H1 (cell line): ENCODE data around the gene PASK. TPM values are rescaled to one million over a fixed set of nuclear protein-coding genes. Genes with fewer than 3 reads are reported as not detected.

ENCODE experiments used
- CTCF ChIA-PET: fragments of 300-600 bp; sonication (Branson Sonifier 250); formaldehyde crosslinking; loops from one replicate; lab custom pipeline; 2021; ENCODE audit not compliant: partially characterized antibody; lab: Charles Lee
- POLR2A ChIA-PET: fragments of 300-600 bp; sonication (Branson Sonifier 250); formaldehyde crosslinking; loops from one replicate; lab custom pipeline; 2021; ENCODE audit warnings: inconsistent platforms; ENCODE audit not compliant: partially characterized antibody; lab: Charles Lee
- DNase-seq, 2 experiments: peaks; one replicate each; pipeline versions ENCODE4 v3.0.0 to v3.0.0-alpha.2; 2010 to 2022; ENCODE audit warnings: low spot score in 2 of 2, low read depth in 1 of 2, mixed read lengths in 1 of 2
- FAIRE-seq: peaks from 2 replicates; lab custom pipeline; 2011; peaks lifted over from hg19 to GRCh38; lab: Jason Lieb, UNC
- H2AFZ ChIP-seq: 2 replicates; pipeline ENCODE4 v1.8.1; 2012; ENCODE audit warnings: low read length, inconsistent platforms
- H2AK5ac ChIP-seq: 2 replicates; pipeline ENCODE4 v1.6.1; 2013; ENCODE audit warnings: low read depth, low read length
- H2BK120ac ChIP-seq: replicated peaks from 2 replicates; pipeline ENCODE3; 2013; ENCODE audit warnings: low read depth, low read length, inconsistent platforms
- H2BK12ac ChIP-seq: 2 replicates; pipeline ENCODE4 v1.6.1; 2013; ENCODE audit warnings: low read depth, low read length
- H2BK15ac ChIP-seq: 2 replicates; pipeline ENCODE4 v1.6.1; 2013; ENCODE audit warnings: low read length
- H2BK20ac ChIP-seq: 2 replicates; pipeline ENCODE4 v1.6.1; 2013; ENCODE audit warnings: low read length
- H2BK5ac ChIP-seq: 2 replicates; pipeline ENCODE4 v1.6.1; 2013; ENCODE audit warnings: low read depth, low read length
- H3K14ac ChIP-seq: 2 replicates; pipeline ENCODE4 v1.6.1; 2013; ENCODE audit warnings: inconsistent platforms; ENCODE audit not compliant: insufficient read length
- H3K18ac ChIP-seq: 2 replicates; pipeline ENCODE4 v1.6.1; 2013; ENCODE audit warnings: low read length; ENCODE audit errors: extremely low read depth
- H3K23ac ChIP-seq: 2 replicates; pipeline ENCODE4 v1.6.1; 2013; ENCODE audit warnings: inconsistent platforms; ENCODE audit not compliant: insufficient read length
- H3K23me2 ChIP-seq: 2 replicates; pipeline ENCODE4 v1.6.1; 2013; ENCODE audit warnings: low read depth, low read length
- H3K27ac ChIP-seq: 2 replicates; pipeline ENCODE4 v1.6.1; 2011; ENCODE audit warnings: low read depth, low read length, inconsistent platforms
- H3K27me3 ChIP-seq, 4 experiments: replicated peaks in 1 of 4; 1 replicate in 1 of 4; 2 replicates in 3 of 4; pipeline versions ENCODE4 v1.6.1 to v1.8.1; 2011 to 2013; ENCODE audit warnings: low read length in 3 of 4, mild to moderate bottlenecking in 3 of 4, inconsistent platforms in 2 of 4, mixed read lengths in 2 of 4, moderate library complexity in 1 of 4; ENCODE audit not compliant: control insufficient read depth in 3 of 4, insufficient read depth in 3 of 4; ENCODE audit errors: extremely low read depth in 1 of 4
- H3K36me3 ChIP-seq, 4 experiments: 2 replicates each; pipeline versions ENCODE4 v1.6.1 to v1.8.1; 2011 to 2013; ENCODE audit warnings: mild to moderate bottlenecking in 4 of 4, low read length in 3 of 4, moderate library complexity in 2 of 4, control low read depth in 1 of 4, inconsistent platforms in 1 of 4; ENCODE audit not compliant: insufficient read depth in 4 of 4, control insufficient read depth in 2 of 4
- H3K4ac ChIP-seq: replicated peaks from 2 replicates; pipeline ENCODE3; 2013; ENCODE audit warnings: low read length, low read depth, mixed read lengths, inconsistent platforms; ENCODE audit not compliant: insufficient read length
- H3K4me1 ChIP-seq, 4 experiments: replicated peaks in 1 of 4; 1 replicate in 1 of 4; 2 replicates in 3 of 4; pipeline versions ENCODE4 v1.6.1 to v1.8.1; 2011 to 2013; ENCODE audit warnings: low read length in 3 of 4, inconsistent platforms in 2 of 4, mixed read lengths in 1 of 4; ENCODE audit not compliant: insufficient read depth in 4 of 4, control insufficient read depth in 3 of 4
- H3K4me2 ChIP-seq, 2 experiments: 2 replicates each; pipeline versions ENCODE4 v1.6.1 to v1.8.1; 2011 to 2013; ENCODE audit warnings: low read depth in 2 of 2, low read length in 2 of 2, control low read depth in 1 of 2, inconsistent platforms in 1 of 2, mild to moderate bottlenecking in 1 of 2; ENCODE audit not compliant: insufficient read depth in 1 of 2
- H3K4me3 ChIP-seq, 4 experiments: fragments of 200-600, 300-600 bp in 1 of 4; sonication (generic), shearing (Covaris generic), sonication (Bioruptor Twin) in 1 of 4; 2 replicates each; pipeline versions ENCODE4 v1.5.1 to v1.8.1; 2011 to 2016; ENCODE audit warnings: low read length in 4 of 4, low read depth in 3 of 4, control low read depth in 2 of 4, inconsistent platforms in 2 of 4, mild to moderate bottlenecking in 2 of 4, mixed read lengths in 1 of 4, moderate library complexity in 1 of 4; ENCODE audit not compliant: insufficient read depth in 2 of 4; ENCODE audit errors: extremely low read depth in 1 of 4
- H3K56ac ChIP-seq: replicated peaks from 2 replicates; pipeline ENCODE3; 2013; ENCODE audit warnings: low read depth, mild to moderate bottlenecking, mixed read lengths, low read length, inconsistent platforms; ENCODE audit not compliant: insufficient read length
- H3K79me1 ChIP-seq: 2 replicates; pipeline ENCODE4 v1.6.1; 2013; ENCODE audit warnings: low read depth, low read length, control low read depth
- H3K79me2 ChIP-seq, 2 experiments: 2 replicates each; pipeline versions ENCODE4 v1.6.1 to v1.8.1; 2012 to 2013; ENCODE audit warnings: low read length in 2 of 2, mild to moderate bottlenecking in 2 of 2, inconsistent platforms in 1 of 2; ENCODE audit not compliant: insufficient read depth in 2 of 2, control insufficient read depth in 1 of 2
- H3K9ac ChIP-seq, 4 experiments: replicated peaks in 1 of 4; 1 replicate in 1 of 4; 2 replicates in 3 of 4; pipeline versions ENCODE4 v1.6.1 to v1.8.1; 2011 to 2013; ENCODE audit warnings: low read depth in 3 of 4, low read length in 3 of 4, control low read depth in 2 of 4, mild to moderate bottlenecking in 2 of 4, moderate library complexity in 2 of 4, inconsistent platforms in 1 of 4; ENCODE audit errors: extremely low read depth in 1 of 4
- H3K9me3 ChIP-seq, 2 experiments: 2 replicates each; pipeline versions ENCODE4 v1.6.1 to v1.8.1; 2012 to 2013; ENCODE audit warnings: mild to moderate bottlenecking in 2 of 2, moderate library complexity in 2 of 2, control low read depth in 1 of 2, inconsistent platforms in 1 of 2, low read depth in 1 of 2, low read length in 1 of 2, mixed read lengths in 1 of 2; ENCODE audit not compliant: insufficient read depth in 2 of 2
- H4K20me1 ChIP-seq, 2 experiments: replicated peaks in 1 of 2; 2 replicates each; pipeline versions ENCODE3 to v1.8.1; 2011 to 2013; ENCODE audit warnings: inconsistent platforms in 2 of 2, low read length in 2 of 2, mild to moderate bottlenecking in 1 of 2; ENCODE audit not compliant: insufficient read depth in 2 of 2, control insufficient read depth in 1 of 2
- H4K5ac ChIP-seq: 2 replicates; pipeline ENCODE4 v1.6.1; 2013; ENCODE audit warnings: low read length, low read depth, mixed read lengths, inconsistent platforms; ENCODE audit not compliant: insufficient read length
- H4K8ac ChIP-seq: 2 replicates; pipeline ENCODE4 v1.8.0; 2013; ENCODE audit warnings: mild to moderate bottlenecking, moderate library complexity, low read length, inconsistent platforms; ENCODE audit not compliant: insufficient read depth; ENCODE audit errors: extremely low read depth
- H4K91ac ChIP-seq: replicated peaks from 2 replicates; pipeline ENCODE3; 2013; ENCODE audit warnings: low read length, mixed read lengths, inconsistent platforms; ENCODE audit not compliant: insufficient read length
- CBX5 ChIP-seq: fragments of 300-800, 300-1000 bp; sonication (generic); IDR thresholded peaks from 2 replicates; pipeline ENCODE4 v1.7.1; 2016; ENCODE audit warnings: antibody characterized with exemption, low read length, low read depth
- CHD2 ChIP-seq: IDR thresholded peaks from 2 replicates; pipeline ENCODE4 v1.6.1; 2012; ENCODE audit warnings: low read length, improper control_type of control experiment
- CREB1 ChIP-seq: IDR thresholded peaks from 2 replicates; pipeline ENCODE4 v1.6.1; 2012; ENCODE audit warnings: inconsistent platforms
- JUND ChIP-seq: IDR thresholded peaks from 2 replicates; pipeline ENCODE4 v1.6.1; 2011; ENCODE audit warnings: mild to moderate bottlenecking, improper control_type of control experiment, low read length
- KDM1A ChIP-seq: fragments of 200-600, 300-600 bp; sonication (generic); IDR thresholded peaks from 2 replicates; pipeline ENCODE4 v1.7.1; 2016; ENCODE audit warnings: mild to moderate bottlenecking, low read length, borderline replicate concordance
- MAFK ChIP-seq: IDR thresholded peaks from 2 replicates; pipeline ENCODE4 v1.6.1; 2012; ENCODE audit warnings: low read depth, mild to moderate bottlenecking, improper control_type of control experiment, low read length
- MAX ChIP-seq: IDR thresholded peaks from 2 replicates; pipeline ENCODE4 v1.6.1; 2012; ENCODE audit warnings: inconsistent platforms
- POU5F1 ChIP-seq: IDR thresholded peaks from 2 replicates; pipeline ENCODE4 v1.6.1; 2011; ENCODE audit warnings: low read depth, mild to moderate bottlenecking, low read length, moderate library complexity
- RBBP5 ChIP-seq: IDR thresholded peaks from 2 replicates; pipeline ENCODE4 v1.7.1; 2012; ENCODE audit warnings: low read depth, mild to moderate bottlenecking, inconsistent platforms, low read length, moderate library complexity, borderline replicate concordance
- RXRA ChIP-seq: IDR thresholded peaks from 2 replicates; pipeline ENCODE4 v1.6.1; 2011; ENCODE audit warnings: low read depth, mild to moderate bottlenecking, low read length, moderate library complexity; ENCODE audit not compliant: insufficient read depth
- SIRT6 ChIP-seq: IDR thresholded peaks from one replicate; pipeline ENCODE4 v1.7.1; 2012; ENCODE audit warnings: low read length, inconsistent platforms
- TAF1 ChIP-seq: IDR thresholded peaks from 2 replicates; pipeline ENCODE4 v1.6.1; 2011; ENCODE audit warnings: mild to moderate bottlenecking, low read depth, low read length
- TBP ChIP-seq: IDR thresholded peaks from 2 replicates; pipeline ENCODE4 v1.6.1; 2011; ENCODE audit warnings: low read depth, low read length, improper control_type of control experiment
- TCF12 ChIP-seq: IDR thresholded peaks from 2 replicates; pipeline ENCODE4 v1.6.1; 2011; ENCODE audit warnings: low read depth, mild to moderate bottlenecking, low read length
- USF2 ChIP-seq: IDR thresholded peaks from 2 replicates; pipeline ENCODE4 v1.6.1; 2011; ENCODE audit warnings: low read length, improper control_type of control experiment
- WGBS, 2 experiments: shearing (Covaris generic) in 1 of 2; methylation state at CpG; one replicate each; pipeline versions ENCODE4 v1.1.6 to v1.1.7; 2013 to 2015; ENCODE audit warnings: low lambda C conversion rate in 2 of 2, mixed read lengths in 2 of 2, inconsistent platforms in 1 of 2, low coverage in 1 of 2, missing lambda C conversion rate in 1 of 2; ENCODE audit not compliant: insufficient replicate concordance in 2 of 2, insufficient coverage in 1 of 2, insufficient read length in 1 of 2; ENCODE audit errors: extremely low coverage in 1 of 2, missing lambda C conversion rate in 1 of 2; 5-methylcytosine and 5-hydroxymethylcytosine counted together
- polyA plus RNA-seq, 7 experiments: library from polyadenylated mRNA; depleted of rRNA in 3 of 7; stranded (reverse) in 5 of 7; unstranded in 2 of 7; fragments of >200 nt in 5 of 7; fragments of 200-250 nt in 2 of 7; gene quantifications; 1 replicate in 5 of 7; 2 replicates in 1 of 7; 4 replicates in 1 of 7; pipeline versions ENCODE4 v1.2.1 to v1.2.3, GENCODE V29; 2011 to 2013; ENCODE audit warnings: missing spikeins in 2 of 7, mixed read lengths in 2 of 7
- total RNA-seq: library from RNA; stranded (reverse); fragmentation: NEBNext Ultra II Directional; extraction: Animal tissue kit (Norgen Biotek cat#: 25700); gene quantifications from 2 replicates; pipeline ENCODE4 v1.2.1, GENCODE V29; 2021

Gene PASK
- total and polyA plus RNA-seq, 2 of the 8 experiments (the other 6 are each of a cell fraction or from before 2014, with no cell fraction given) = 20.5 to 66.1 TPM

- Histone ChIP-seq H3K4ac (no peak overlapping the region), H3K27me3 (no peaks in the 10 kb centered on the region), H2BK5ac (no peak overlapping the region), H2AFZ (no peak overlapping the region), H3K4me3 (no peak overlapping the region), H3K9ac (no peak overlapping the region), H3K14ac (no peak overlapping the region), H2BK12ac (no peak overlapping the region), H2BK120ac (no peak overlapping the region), H3K79me2 (no peaks in the 10 kb centered on the region), H3K56ac (no peak overlapping the region), H3K79me1 (no peaks in the 10 kb centered on the region), H4K5ac (no peak overlapping the region), H3K36me3 (no peaks in the 10 kb centered on the region), H4K8ac (no peak overlapping the region; the same call in 1 of the 2 replicates), H3K9me3 (no peaks in the 10 kb centered on the region), H2BK20ac (no peak overlapping the region), H2BK15ac (no peak overlapping the region), H4K91ac (no peak overlapping the region), H3K18ac (no peak overlapping the region), H4K20me1 (peaks cover 0 to 3% of the 10 kb centered on the region in 2 experiments), H3K4me2 (no peak overlapping the region), H2AK5ac (no peak overlapping the region), H3K27ac (no peak overlapping the region), H3K4me1 (peaks cover 0 to 3% (median under 1%) of the 10 kb centered on the region in 4 experiments; a peak in 3 of 7 replicates), H3K23ac (no peak overlapping the region), H3K23me2 (no peaks in the 10 kb centered on the region)
- FAIRE-seq (no peak), DNase-seq (no peak)
- POLR2A ChIA-PET = no interaction called here
- CTCF ChIA-PET = interaction anchor here (1.2 to 2.5 kb wide), 3 partner anchors 32 to 41 kb away, joined by 4 to 15 read pairs (median 4); partner anchors contain the start of genes PASK and PPP1R7
- 91% methylated on average over 3 of the region's 3 CpGs; no CpG with 5 or more reads in 1 of the 2 experiments for WGBS, 2 experiments
- TF ChIP-seq CBX5 = no peak
- TF ChIP-seq CREB1 = no peak
- no peak for TF ChIP-seq SIRT6
- no peak for TF ChIP-seq TBP
- TF ChIP-seq RXRA = no peak
- no peak for TF ChIP-seq MAX
- TF ChIP-seq USF2 = no peak
- TF ChIP-seq MAFK = no peak
- TF ChIP-seq TAF1 = no peak
- no peak for TF ChIP-seq TCF12
- no peak for TF ChIP-seq POU5F1
- TF ChIP-seq JUND = no peak
- TF ChIP-seq KDM1A = no peak
- no peak for TF ChIP-seq RBBP5
- TF ChIP-seq CHD2 = no peak
Measured at GRCh38 chr2:241182126-241182525, 32.9 kb upstream of the PASK start.
